Cardiac fibroblast (primary cell): ENCODE data around the gene OR14A2.
A peak's percentile ranks its signal among the peaks of the same experiment; 100 is the strongest.
"Not testable (repeated sequence)": the region's sequence is repeated elsewhere in the genome, so short reads cannot be mapped to it uniquely, and the experiment has no call there.

Experiments
- DNase-seq, 2 donors: peaks; one replicate each; pipeline versions ENCODE4 v3.0.0 to v3.0.0-alpha.2; 2010; ENCODE audit warnings: low read depth in 2 of 2
- H3K4me3 ChIP-seq, 2 donors: replicated peaks in 1 of 2; 1 replicate in 1 of 2; 2 replicates in 1 of 2; pipeline ENCODE4 v1.5.1; 2011; ENCODE audit warnings: low read depth in 2 of 2, low read length in 2 of 2, mild to moderate bottlenecking in 2 of 2, moderate library complexity in 1 of 2
- TF ChIP-seq, protein P1 (sequence below): IDR thresholded peaks from one replicate; pipeline ENCODE4 v1.5.1; 2011; ENCODE audit warnings: low read depth, mild to moderate bottlenecking, low read length, inconsistent platforms

OR14A2 gene

GRCh38 chr1:247748041-247748440 lies at the start of gene OR14A2:
TSS of gene OR14A2 (minus strand) at chr1:247748141.
- DNase-seq, result no peak

GRCh38 chr1:247797518-247797917 lies 49.6 kb upstream of the OR14A2 start:
- TF ChIP-seq, protein P1, sequence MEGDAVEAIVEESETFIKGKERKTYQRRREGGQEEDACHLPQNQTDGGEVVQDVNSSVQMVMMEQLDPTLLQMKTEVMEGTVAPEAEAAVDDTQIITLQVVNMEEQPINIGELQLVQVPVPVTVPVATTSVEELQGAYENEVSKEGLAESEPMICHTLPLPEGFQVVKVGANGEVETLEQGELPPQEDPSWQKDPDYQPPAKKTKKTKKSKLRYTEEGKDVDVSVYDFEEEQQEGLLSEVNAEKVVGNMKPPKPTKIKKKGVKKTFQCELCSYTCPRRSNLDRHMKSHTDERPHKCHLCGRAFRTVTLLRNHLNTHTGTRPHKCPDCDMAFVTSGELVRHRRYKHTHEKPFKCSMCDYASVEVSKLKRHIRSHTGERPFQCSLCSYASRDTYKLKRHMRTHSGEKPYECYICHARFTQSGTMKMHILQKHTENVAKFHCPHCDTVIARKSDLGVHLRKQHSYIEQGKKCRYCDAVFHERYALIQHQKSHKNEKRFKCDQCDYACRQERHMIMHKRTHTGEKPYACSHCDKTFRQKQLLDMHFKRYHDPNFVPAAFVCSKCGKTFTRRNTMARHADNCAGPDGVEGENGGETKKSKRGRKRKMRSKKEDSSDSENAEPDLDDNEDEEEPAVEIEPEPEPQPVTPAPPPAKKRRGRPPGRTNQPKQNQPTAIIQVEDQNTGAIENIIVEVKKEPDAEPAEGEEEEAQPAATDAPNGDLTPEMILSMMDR, result no peak
- no peak for DNase-seq
- H3K4me3 ChIP-seq, result no peak overlapping the region

More at GRCh38 chr1:247748041-247748440, at the start of gene OR14A2:
- no peak within 1 kb of the TSS for H3K4me3 ChIP-seq
- TF ChIP-seq, protein P1, result no peak

DNA sequence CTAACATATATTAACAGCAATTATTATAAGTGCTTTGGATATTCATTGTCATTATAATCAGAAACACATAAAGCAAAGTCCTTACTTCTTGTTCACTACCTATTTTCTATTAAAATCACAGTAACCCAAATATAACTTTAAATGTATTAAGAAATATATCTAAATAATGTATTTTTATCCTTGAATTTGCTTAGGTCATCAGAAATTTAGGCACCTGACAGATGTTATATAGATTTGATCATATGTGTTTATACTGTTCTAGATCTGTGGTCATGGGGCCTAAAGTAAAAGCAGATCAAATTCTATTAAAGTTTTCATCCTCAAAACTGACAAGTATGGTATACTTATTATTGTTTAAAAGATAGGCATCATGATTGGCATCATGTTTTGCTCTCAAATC lies 21.7 kb upstream of the OR14A2 start:
- TF ChIP-seq, protein P1, result no peak
- no peak overlapping the region for H3K4me3 ChIP-seq
- no peak for DNase-seq

DNA sequence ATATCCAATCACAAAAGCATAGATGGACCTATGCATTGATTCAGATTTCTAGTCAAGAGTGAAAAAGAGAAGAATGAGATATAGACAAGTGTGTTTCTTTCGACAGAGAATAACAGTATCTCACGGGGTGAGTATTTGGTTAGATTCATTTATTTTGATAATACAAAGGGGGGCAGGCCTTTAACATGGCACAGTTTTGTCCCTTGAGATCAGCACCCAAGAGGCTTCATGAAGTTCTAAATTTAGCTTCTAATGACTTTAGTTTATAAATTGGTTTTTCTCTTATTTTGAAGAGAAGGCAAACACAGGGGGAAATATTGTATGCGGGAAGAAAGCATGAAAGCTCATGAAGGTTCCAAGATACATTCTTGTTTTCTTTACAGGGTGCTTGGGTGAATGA lies 12.5 kb upstream of the OR14A2 start, which contains the start of gene OR1C1:
Gene OR1C1, minus strand, starts transcription at position 101 of the 400 bp plus-strand sequence. CDS start 2,150 bp downstream, outside the sequence.
- TF ChIP-seq, protein P1, result no peak
- no peak within 1 kb of the TSS for H3K4me3 ChIP-seq
- no peak for DNase-seq

- peak in 1 of 2 donors; percentile 58 for DNase-seq
- H3K4me3 ChIP-seq, result not testable (repeated sequence)
Observed at GRCh38 chr1:247754311-247754710, 6.4 kb upstream of the OR14A2 start.

DNA sequence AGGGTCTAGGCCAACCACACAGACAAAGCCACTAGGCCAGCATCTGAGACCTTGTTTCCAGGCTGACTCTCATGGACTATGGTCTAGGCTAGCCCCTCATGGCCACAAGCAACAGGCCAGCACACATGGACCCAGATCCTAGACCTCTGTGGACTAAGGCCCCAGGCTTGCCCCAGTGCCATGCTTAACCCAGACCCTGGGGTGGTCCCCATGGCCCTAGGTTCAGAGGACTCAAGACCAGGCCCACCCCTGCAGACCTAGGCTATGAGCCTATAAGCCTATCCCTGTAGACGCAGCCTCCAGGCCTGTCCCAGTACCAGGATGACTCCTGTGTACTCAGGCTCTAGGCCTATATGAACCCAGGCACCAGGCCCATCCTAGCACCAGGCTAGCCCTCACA lies 1.9 kb upstream of the OR14A2 start:
- no peak for DNase-seq
- H3K4me3 ChIP-seq, result no peak overlapping the region
- TF ChIP-seq, protein P1, result no peak

DNA sequence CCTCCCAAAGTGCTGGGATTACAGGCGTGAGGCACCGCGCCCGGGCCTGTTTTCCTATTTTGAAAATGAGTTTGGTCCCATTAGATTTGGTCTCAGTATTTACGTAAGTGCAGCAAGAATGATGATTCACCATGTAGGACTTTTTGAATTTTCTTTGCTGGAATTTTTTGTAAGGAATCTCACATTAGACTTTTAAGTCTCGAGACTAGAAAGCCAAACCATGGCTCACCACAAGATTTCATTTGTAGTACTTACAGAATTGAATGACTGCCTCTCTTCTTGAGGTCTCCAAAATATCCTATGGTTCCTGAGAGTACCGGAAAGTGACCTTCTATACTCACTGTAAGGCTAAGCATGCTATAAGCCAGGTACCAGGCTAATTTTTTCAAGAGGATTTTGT lies 325 bp downstream of the OR14A2 start:
- no peak overlapping the region for H3K4me3 ChIP-seq
- DNase-seq, result peak in 1 of 2 donors; percentile 87
- TF ChIP-seq, protein P1, result no peak
